Measurements from ENCODE around the gene ERN1. TPM values are rescaled to one million over a fixed set of nuclear protein-coding genes. Genes with fewer than 3 reads are reported as not detected.

The ERN1 gene
- total and polyA plus RNA-seq, 2 donors (not counting 3 experiments of a cell fraction or from before 2014, with no cell fraction given) = 9.1 to 21.5 TPM

GRCh38 chr17:64091571-64091970 lies 38.4 kb downstream of the ERN1 start:
- peaks cover 7% of the 10 kb centered on the region for H3K4me1 ChIP-seq (ENCODE audit: control insufficient read depth, extremely low read depth, insufficient read depth, low read length)
- ChIA-PET CTCF (interaction anchor here (1.6 kb wide), 1 partner anchor 14 kb away, joined by 5 read pairs; no protein-coding TSS in a partner anchor), POLR2A (no interaction called here)
- no peak overlapping the region for H3K9ac ChIP-seq (replicated peaks; ENCODE audit: extremely low read depth, insufficient read depth, low read length)
- H3K36me3 ChIP-seq (ENCODE audit: control insufficient read depth in 2 of 2, extremely low read depth in 1 of 2, insufficient read depth in 2 of 2, low read length in 2 of 2) = no peaks in the 10 kb centered on the region
- TF ChIP-seq MYC (IDR thresholded peaks at IDR 0.05; ENCODE audit: low read depth, low read length) (no peak), GATA2 (IDR thresholded peaks at IDR 0.05; ENCODE audit: insufficient read depth, insufficient read length, low read depth, low read length) (no peak), FOS (IDR thresholded peaks at IDR 0.05; ENCODE audit: borderline replicate concordance, insufficient read depth, low read length) (no peak), MAX (IDR thresholded peaks at IDR 0.05; ENCODE audit: insufficient read depth, insufficient read length) (no peak), EZH2 (IDR thresholded peaks at IDR 0.05; ENCODE audit: borderline replicate concordance, low read depth, low read length, severe bottlenecking) (no peak), POLR2A (IDR thresholded peaks at IDR 0.05; ENCODE audit: low read depth, low read length) (no peak), POLR2AphosphoS5 (IDR thresholded peaks at IDR 0.05; ENCODE audit: insufficient read depth, low read depth, low read length) (no peak), JUN (IDR thresholded peaks at IDR 0.05; ENCODE audit: borderline replicate concordance, insufficient read depth, insufficient read length, low read depth) (no peak)
- TF ChIP-seq, protein P1, sequence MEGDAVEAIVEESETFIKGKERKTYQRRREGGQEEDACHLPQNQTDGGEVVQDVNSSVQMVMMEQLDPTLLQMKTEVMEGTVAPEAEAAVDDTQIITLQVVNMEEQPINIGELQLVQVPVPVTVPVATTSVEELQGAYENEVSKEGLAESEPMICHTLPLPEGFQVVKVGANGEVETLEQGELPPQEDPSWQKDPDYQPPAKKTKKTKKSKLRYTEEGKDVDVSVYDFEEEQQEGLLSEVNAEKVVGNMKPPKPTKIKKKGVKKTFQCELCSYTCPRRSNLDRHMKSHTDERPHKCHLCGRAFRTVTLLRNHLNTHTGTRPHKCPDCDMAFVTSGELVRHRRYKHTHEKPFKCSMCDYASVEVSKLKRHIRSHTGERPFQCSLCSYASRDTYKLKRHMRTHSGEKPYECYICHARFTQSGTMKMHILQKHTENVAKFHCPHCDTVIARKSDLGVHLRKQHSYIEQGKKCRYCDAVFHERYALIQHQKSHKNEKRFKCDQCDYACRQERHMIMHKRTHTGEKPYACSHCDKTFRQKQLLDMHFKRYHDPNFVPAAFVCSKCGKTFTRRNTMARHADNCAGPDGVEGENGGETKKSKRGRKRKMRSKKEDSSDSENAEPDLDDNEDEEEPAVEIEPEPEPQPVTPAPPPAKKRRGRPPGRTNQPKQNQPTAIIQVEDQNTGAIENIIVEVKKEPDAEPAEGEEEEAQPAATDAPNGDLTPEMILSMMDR (IDR thresholded peaks at IDR 0.05; ENCODE audit: extremely low read depth in 1 of 2, insufficient read depth in 1 of 2, low read depth in 1 of 2, low read length in 2 of 2) = no peak
- no TSS peak for BruUV-seq (replicated peaks)
- no peak for DNase-seq (ENCODE audit: low read depth, low spot score)
- H3K4me3 ChIP-seq (replicated peaks in 1 of 3; ENCODE audit: insufficient read depth in 1 of 3, low read depth in 1 of 3, low read length in 3 of 3) = no peak overlapping the region
- H3K27ac ChIP-seq (ENCODE audit: insufficient read depth, low read depth, low read length) = no peak overlapping the region
- FAIRE-seq = no peak
- dilution Hi-C loops (cut with MboI; ENCODE audit: extremely low pct_ligation_motif_present, low sequenced_read_pairs) = no loop called here
- H3K27me3 ChIP-seq (ENCODE audit: control insufficient read depth in 2 of 2, insufficient read depth in 2 of 2, low read length in 2 of 2) = no peaks in the 10 kb centered on the region
- intact Hi-C loops (cut with micrococcal nuclease) = no loop called here
- no peak overlapping the region for H3K4me2 ChIP-seq (ENCODE audit: insufficient read depth, low read length)
- no peaks in the 10 kb centered on the region for H4K20me1 ChIP-seq (replicated peaks; ENCODE audit: control insufficient read depth, extremely low read depth, insufficient read depth, low read length)
- no peaks in the 10 kb centered on the region for H3K9me3 ChIP-seq (replicated peaks; ENCODE audit: control insufficient read depth, insufficient read depth, low read length)
- no peaks in the 10 kb centered on the region for H3K9me1 ChIP-seq (replicated peaks; ENCODE audit: control insufficient read depth, extremely low read depth, insufficient read depth, low read length)
- H3K79me2 ChIP-seq (ENCODE audit: control insufficient read depth, insufficient read depth, low read length) = no peaks in the 10 kb centered on the region
- H2AFZ ChIP-seq (ENCODE audit: low read depth, low read length) = no peak overlapping the region
